Fibroblast of upper back skin (primary cell): ENCODE measurements around the gene TBX4.

Source experiments
- DNase-seq: peaks from one replicate; pipeline ENCODE4 v3.0.0-alpha.2; 2013

TBX4 gene

GRCh38 chr17:61534414-61534813, 82.2 kb downstream of the TBX4 start:
- no peak for DNase-seq
